OCI-LY1 (cell line): Measurements from ENCODE around the gene TUBGCP4.

Experiments
- H2AFZ ChIP-seq: fragments of 200-600 bp; sonication (generic), shearing (Covaris generic); 2 replicates; pipeline ENCODE4 v1.6.0; 2014; ENCODE audit warnings: antibody characterized with exemption, mild to moderate bottlenecking, low read length
- H3F3A ChIP-seq: fragments of 200-600 bp; sonication (generic), shearing (Covaris generic); 2 replicates; pipeline ENCODE4 v1.6.0; 2014; ENCODE audit warnings: mild to moderate bottlenecking, antibody characterized with exemption, low read length, moderate library complexity; ENCODE audit not compliant: insufficient read depth
- H3K27ac ChIP-seq: fragments of 200-600 bp; sonication (generic); 2 replicates; pipeline ENCODE4 v1.5.1; 2014; ENCODE audit warnings: low read length, mixed run types, mild to moderate bottlenecking, low read depth; ENCODE audit not compliant: poor library complexity, severe bottlenecking
- H3K27me3 ChIP-seq: fragments of 200-600 bp; sonication (generic); 2 replicates; pipeline ENCODE4 v1.6.0; 2014; ENCODE audit warnings: antibody characterized with exemption, mild to moderate bottlenecking, low read length, moderate library complexity; ENCODE audit not compliant: insufficient read depth
- H3K36me3 ChIP-seq: fragments of 200-600 bp; sonication (generic); 2 replicates; pipeline ENCODE4 v1.6.1; 2014; ENCODE audit warnings: mild to moderate bottlenecking, antibody characterized with exemption, low read length, moderate library complexity, mixed read lengths; ENCODE audit not compliant: insufficient read depth
- H3K4me1 ChIP-seq: fragments of 200-600 bp; sonication (generic); 2 replicates; pipeline ENCODE4 v1.5.1; 2014; ENCODE audit warnings: mild to moderate bottlenecking, low read length, moderate library complexity; ENCODE audit not compliant: insufficient read depth, severe bottlenecking
- H3K4me2 ChIP-seq: fragments of 200-600 bp; sonication (generic), shearing (Covaris generic); 2 replicates; pipeline ENCODE4 v1.6.1; 2014; ENCODE audit warnings: low read length
- H3K4me3 ChIP-seq: fragments of 200-600 bp; sonication (generic); 2 replicates; pipeline ENCODE4 v1.5.1; 2014; ENCODE audit warnings: low read length, low read depth, mild to moderate bottlenecking, mixed read lengths; ENCODE audit not compliant: poor library complexity, severe bottlenecking
- H3K79me2 ChIP-seq: fragments of 200-600 bp; shearing (Covaris generic); 2 replicates; pipeline ENCODE4 v1.6.1; 2016; ENCODE audit warnings: mixed run types, low read length, mixed read lengths; ENCODE audit not compliant: insufficient read depth
- H3K9ac ChIP-seq: fragments of 200-600 bp; sonication (generic), shearing (Covaris generic); 2 replicates; pipeline ENCODE4 v1.6.1; 2014; ENCODE audit warnings: mild to moderate bottlenecking, low read length, mixed read lengths
- H3K9me2 ChIP-seq: fragments of 200-600 bp; sonication (generic), shearing (Covaris generic); 2 replicates; pipeline ENCODE4 v1.6.1; 2014; ENCODE audit warnings: low read depth, mild to moderate bottlenecking, low read length, mixed read lengths
- H3K9me3 ChIP-seq: fragments of 200-600 bp; shearing (Covaris generic); 2 replicates; pipeline ENCODE4 v1.6.1; 2014; ENCODE audit warnings: low read length, mixed read lengths
- H4K20me1 ChIP-seq: fragments of 200-600 bp; sonication (generic), shearing (Covaris generic); 2 replicates; pipeline ENCODE4 v1.6.0; 2016; ENCODE audit warnings: mild to moderate bottlenecking, low read length; ENCODE audit not compliant: insufficient read depth
- CTCF ChIP-seq: fragments of 200-600 bp; sonication (generic), shearing (Covaris generic); IDR thresholded peaks from 2 replicates; pipeline ENCODE4 v1.5.1; 2017; ENCODE audit warnings: mild to moderate bottlenecking, antibody characterized with exemption, low read length, moderate library complexity, mixed read lengths
- EZH2 ChIP-seq: fragments of 200-600 bp; sonication (generic), shearing (Covaris generic); IDR thresholded peaks from 2 replicates; pipeline ENCODE4 v1.8.0; 2017; ENCODE audit warnings: borderline replicate concordance, mixed run types, mild to moderate bottlenecking, antibody characterized with exemption, low read length, moderate library complexity, mixed read lengths

Gene TUBGCP4

GRCh38 chr15:43403616-43404015 is 32.7 kb downstream of the TUBGCP4 start:
- Histone ChIP-seq H3F3A (no peaks in the 10 kb centered on the region), H3K4me3 (no peak overlapping the region), H4K20me1 (no peaks in the 10 kb centered on the region), H3K27ac (no peak overlapping the region), H3K4me2 (no peak overlapping the region), H3K27me3 (no peaks in the 10 kb centered on the region), H2AFZ (no peak overlapping the region), H3K4me1 (no peaks in the 10 kb centered on the region), H3K9me2 (no peaks in the 10 kb centered on the region), H3K36me3 (peaks cover 98% of the 10 kb centered on the region), H3K79me2 (no peaks in the 10 kb centered on the region), H3K9ac (no peak overlapping the region), H3K9me3 (no peaks in the 10 kb centered on the region)
- TF ChIP-seq CTCF (no peak), EZH2 (no peak)

GRCh38 chr15:43404130-43404529 is 33.2 kb downstream of the TUBGCP4 start:
- H3K4me1 ChIP-seq: no peaks in the 10 kb centered on the region
- no peaks in the 10 kb centered on the region for H3K9me3 ChIP-seq
- H3K27ac ChIP-seq: no peak overlapping the region
- peaks cover 98% of the 10 kb centered on the region for H3K36me3 ChIP-seq
- no peaks in the 10 kb centered on the region for H3K79me2 ChIP-seq
- no peak overlapping the region for H3K9ac ChIP-seq
- H3K9me2 ChIP-seq: no peaks in the 10 kb centered on the region
- no peaks in the 10 kb centered on the region for H3F3A ChIP-seq
- no peaks in the 10 kb centered on the region for H3K27me3 ChIP-seq
- H3K4me3 ChIP-seq: no peak overlapping the region
- TF ChIP-seq EZH2: no peak
- no peak for TF ChIP-seq CTCF
- no peak overlapping the region for H3K4me2 ChIP-seq
- no peaks in the 10 kb centered on the region for H4K20me1 ChIP-seq
- H2AFZ ChIP-seq: no peak overlapping the region

- peaks cover 99% of the 10 kb centered on the region for H3K36me3 ChIP-seq
Measured at GRCh38 chr15:43406189-43406588, 35.3 kb downstream of the TUBGCP4 start.

More at GRCh38 chr15:43406189-43406588, 35.3 kb downstream of the TUBGCP4 start:
- no peak overlapping the region for H3K4me3 ChIP-seq
- no peaks in the 10 kb centered on the region for H3K9me2 ChIP-seq
- no peaks in the 10 kb centered on the region for H3K4me1 ChIP-seq
- H4K20me1 ChIP-seq: no peaks in the 10 kb centered on the region
- H2AFZ ChIP-seq: no peak overlapping the region
- no peak overlapping the region for H3K4me2 ChIP-seq
- no peaks in the 10 kb centered on the region for H3K9me3 ChIP-seq
- no peak overlapping the region for H3K27ac ChIP-seq
- H3K27me3 ChIP-seq: no peaks in the 10 kb centered on the region
- TF ChIP-seq EZH2: no peak
- no peak for TF ChIP-seq CTCF
- no peak overlapping the region for H3K9ac ChIP-seq
- H3K79me2 ChIP-seq: no peaks in the 10 kb centered on the region
- H3F3A ChIP-seq: no peaks in the 10 kb centered on the region
